ENCODE measurements around the gene DLG1. TPM values are rescaled to one million over a fixed set of nuclear protein-coding genes. Genes with fewer than 3 reads are reported as not detected.

The DLG1 gene
- total RNA-seq, 2 donors from 2014 or later, result 59.0 to 98.2 TPM

- TF ChIP-seq CTCF (IDR thresholded peaks at IDR 0.05) (no peak), POLR2A (IDR thresholded peaks at IDR 0.05) (no peak)
- H3K36me3 ChIP-seq, result no peaks in the 10 kb centered on the region
- no peak overlapping the region for H3K4me3 ChIP-seq
- intact Hi-C loops (cut with DNase I), result no loop called here
- no peaks in the 10 kb centered on the region for H3K9me3 ChIP-seq
- no peak overlapping the region for H3K27ac ChIP-seq
- H3K27me3 ChIP-seq (replicated peaks; ENCODE audit: insufficient read depth), result no peaks in the 10 kb centered on the region
- H3K4me1 ChIP-seq (replicated peaks), result no peaks in the 10 kb centered on the region
- no peak for DNase-seq (ENCODE audit: low spot score)
- WGBS, result 83% methylated on average over 1 of the region's 1 CpG
These were observed 23.7 kb upstream of the DLG1 start for GRCh38 chr3:197322149-197322548.

DNA sequence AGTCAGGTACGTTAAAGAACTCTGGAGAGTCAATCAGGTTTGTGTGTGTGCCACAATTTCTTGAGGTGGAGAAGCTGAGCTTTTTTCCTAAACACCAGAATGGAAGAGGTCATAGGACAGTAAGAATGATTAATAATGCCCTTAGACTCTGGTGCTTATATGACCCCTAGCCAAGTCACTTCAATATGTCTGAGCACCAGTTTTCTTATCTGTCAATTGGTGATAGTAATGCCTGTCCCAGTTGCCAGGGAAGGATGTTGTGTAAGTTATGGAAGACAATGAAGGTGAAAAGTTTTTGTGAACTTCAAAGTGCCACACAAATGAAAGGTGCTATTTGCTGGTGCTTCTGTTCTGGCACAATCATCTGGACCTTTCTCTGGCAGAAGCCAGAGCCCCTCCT is 22.2 kb upstream of the DLG1 start:
- intact Hi-C loops (cut with DNase I), result no loop called here
- Histone ChIP-seq H3K4me3 (no peak overlapping the region), H3K4me1 (replicated peaks) (no peaks in the 10 kb centered on the region), H3K9me3 (no peaks in the 10 kb centered on the region), H3K27me3 (replicated peaks; ENCODE audit: insufficient read depth) (no peaks in the 10 kb centered on the region), H3K27ac (no peak overlapping the region), H3K36me3 (no peaks in the 10 kb centered on the region)
- no peak for DNase-seq (ENCODE audit: low spot score)
- 48% methylated on average over 1 of the region's 1 CpG for WGBS
- no peak for TF ChIP-seq POLR2A (IDR thresholded peaks at IDR 0.05)
- no peak for TF ChIP-seq POLR2AphosphoS5 (IDR thresholded peaks at IDR 0.05)
- TF ChIP-seq CTCF (IDR thresholded peaks at IDR 0.05), result no peak

DNA sequence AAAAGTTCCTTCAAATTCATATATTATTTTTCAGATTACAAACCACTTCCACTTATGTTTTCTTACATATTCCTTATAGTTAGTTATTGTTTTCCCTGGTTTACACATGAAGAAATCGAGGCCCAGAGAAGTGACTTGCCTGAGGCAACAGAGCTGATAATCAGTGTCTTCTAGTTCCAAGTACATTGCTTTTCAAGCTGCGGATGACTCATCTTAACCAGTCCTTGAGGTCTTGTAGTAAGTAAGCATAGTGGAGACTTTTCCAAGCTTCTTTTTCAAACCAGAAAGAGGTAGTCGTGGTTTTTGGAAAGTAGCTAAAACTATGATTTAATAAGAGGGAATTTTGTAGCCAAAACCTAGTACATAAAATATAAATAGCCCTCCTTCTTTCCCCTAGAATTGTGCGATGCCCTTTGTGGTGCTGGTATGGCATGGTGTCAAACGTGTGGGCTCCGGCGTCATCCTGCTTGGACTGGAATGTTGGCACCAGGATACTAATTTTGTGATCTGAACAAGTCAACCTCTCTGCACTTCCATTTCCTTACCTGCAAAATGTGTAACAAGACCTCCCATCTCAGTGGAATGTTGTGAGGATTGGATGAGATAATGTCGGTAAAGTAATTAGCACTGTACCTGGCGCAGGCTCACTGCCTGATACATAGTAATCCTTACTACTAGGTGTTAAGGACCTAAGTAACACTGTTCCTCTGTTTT is 19.0 kb upstream of the DLG1 start:
- Histone ChIP-seq H3K27me3 (replicated peaks; ENCODE audit: insufficient read depth) (no peaks in the 10 kb centered on the region), H3K9me3 (no peaks in the 10 kb centered on the region), H3K4me3 (no peak overlapping the region), H3K36me3 (no peaks in the 10 kb centered on the region), H3K4me1 (replicated peaks) (no peaks in the 10 kb centered on the region), H3K27ac (no peak overlapping the region)
- intact Hi-C loops (cut with DNase I), result no loop called here
- 38% methylated on average over 9 of the region's 9 CpGs for WGBS
- no peak for TF ChIP-seq CTCF (IDR thresholded peaks at IDR 0.05)
- peak; percentile 6 for TF ChIP-seq POLR2AphosphoS5 (IDR thresholded peaks at IDR 0.05)
- peak; percentile 25 for DNase-seq (ENCODE audit: low spot score)

- intact Hi-C loops (cut with DNase I), result no loop called here
- no peaks in the 10 kb centered on the region for H3K9me3 ChIP-seq
- H3K36me3 ChIP-seq, result no peaks in the 10 kb centered on the region
- no peak for TF ChIP-seq POLR2A (IDR thresholded peaks at IDR 0.05)
- no peak for DNase-seq (ENCODE audit: low spot score)
- H3K4me1 ChIP-seq (replicated peaks), result no peaks in the 10 kb centered on the region
- 100% methylated on average over 1 of the region's 1 CpG for WGBS
- no peaks in the 10 kb centered on the region for H3K27me3 ChIP-seq (replicated peaks; ENCODE audit: insufficient read depth)
- H3K27ac ChIP-seq, result no peak overlapping the region
- no peak overlapping the region for H3K4me3 ChIP-seq
These were observed 14.0 kb upstream of the DLG1 start for GRCh38 chr3:197312431-197312830.

DNA sequence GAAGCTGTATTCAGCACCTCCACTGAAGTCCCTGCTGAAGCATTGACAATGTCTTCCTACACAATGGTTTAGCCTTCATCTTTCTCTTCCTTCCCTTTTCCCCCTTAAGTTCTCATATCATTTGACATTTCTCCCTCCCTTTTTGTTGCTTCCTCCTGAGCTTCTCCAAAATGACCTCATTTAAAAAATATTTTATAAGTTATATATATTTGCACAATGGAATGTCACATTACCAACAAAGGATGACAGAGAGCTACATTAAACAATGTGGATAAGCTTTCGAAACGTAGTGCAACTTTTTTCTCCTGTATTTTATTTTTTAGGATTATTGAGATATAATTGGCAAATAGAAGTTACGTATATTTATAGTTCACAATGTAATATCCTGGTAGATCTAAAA is 13.2 kb upstream of the DLG1 start:
- no peak for DNase-seq (ENCODE audit: low spot score)
- intact Hi-C loops (cut with DNase I), result no loop called here
- H3K27ac ChIP-seq, result no peak overlapping the region
- no peaks in the 10 kb centered on the region for H3K9me3 ChIP-seq
- TF ChIP-seq POLR2A (IDR thresholded peaks at IDR 0.05) (no peak), POLR2AphosphoS5 (IDR thresholded peaks at IDR 0.05) (no peak), CTCF (IDR thresholded peaks at IDR 0.05) (no peak)
- H3K27me3 ChIP-seq (replicated peaks; ENCODE audit: insufficient read depth), result no peaks in the 10 kb centered on the region
- H3K4me3 ChIP-seq, result no peak overlapping the region
- 97% methylated on average over 3 of the region's 3 CpGs for WGBS
- H3K36me3 ChIP-seq, result no peaks in the 10 kb centered on the region
- H3K4me1 ChIP-seq (replicated peaks), result no peaks in the 10 kb centered on the region
